Tongue (tissue), 2 donors: ENCODE measurements around the gene TPO. TPM values are rescaled to one million over a fixed set of nuclear protein-coding genes. Genes with fewer than 3 reads are reported as not detected.

Experiments
- DNase-seq: peaks from one replicate; pipeline ENCODE4 v3.0.0-alpha.2; 2015
- total RNA-seq: library from RNA; depleted of rRNA; stranded (reverse); fragments of >200 nt; gene quantifications from one replicate; pipeline ENCODE4 v1.2.3, GENCODE V29; 2014

The TPO gene
- total RNA-seq, 1 donor from 2014 or later = 4.4 TPM

- DNase-seq = no peak
Observed at GRCh38 chr2:1451422-1451821, 38.2 kb downstream of the TPO start.

GRCh38 chr2:1453561-1453960, 40.3 kb downstream of the TPO start:
- DNase-seq = no peak

GRCh38 chr2:1454346-1454745, 41.1 kb downstream of the TPO start:
- no peak for DNase-seq

- DNase-seq = peak; percentile 41
Observed at GRCh38 chr2:1455466-1455865, 42.2 kb downstream of the TPO start.

DNA sequence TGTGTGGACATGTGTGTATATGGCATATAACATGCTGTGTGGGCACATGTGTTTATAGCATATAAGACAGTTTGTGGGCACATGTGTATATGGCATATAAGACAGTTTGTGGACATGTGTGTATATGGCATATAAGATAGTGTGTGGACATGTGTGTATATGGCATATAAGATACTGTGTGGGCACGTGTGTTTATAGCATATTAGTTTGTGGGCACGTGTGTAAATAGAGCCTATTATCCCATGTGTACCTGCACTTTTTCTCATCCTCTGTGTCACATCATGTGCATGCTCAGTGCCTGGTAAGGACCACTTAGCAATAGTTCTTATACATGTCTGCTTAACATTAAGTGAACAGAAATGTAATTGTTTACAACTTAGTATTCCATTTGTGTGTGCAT, 45.2 kb downstream of the TPO start:
- DNase-seq = no peak

DNA sequence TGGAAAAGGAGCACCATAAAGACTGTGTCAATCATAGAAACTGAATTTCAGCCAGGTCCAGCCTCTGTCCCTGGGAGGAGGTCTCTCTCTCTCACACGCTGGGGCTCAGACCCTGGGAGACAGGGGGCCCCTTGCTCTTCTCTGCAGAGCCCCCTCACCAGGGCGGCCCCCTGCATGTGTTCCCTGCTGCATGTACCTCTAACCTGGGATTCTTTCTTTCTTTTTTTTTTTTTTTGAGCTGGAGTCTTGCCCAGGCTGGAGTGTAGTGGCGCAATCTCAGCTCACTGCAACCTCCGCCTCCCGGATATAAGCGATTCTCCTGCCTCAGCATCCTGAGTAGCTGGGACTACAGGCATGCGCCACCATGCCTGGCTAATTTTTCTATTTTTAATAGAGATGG, 46.5 kb downstream of the TPO start:
- DNase-seq = no peak

DNA sequence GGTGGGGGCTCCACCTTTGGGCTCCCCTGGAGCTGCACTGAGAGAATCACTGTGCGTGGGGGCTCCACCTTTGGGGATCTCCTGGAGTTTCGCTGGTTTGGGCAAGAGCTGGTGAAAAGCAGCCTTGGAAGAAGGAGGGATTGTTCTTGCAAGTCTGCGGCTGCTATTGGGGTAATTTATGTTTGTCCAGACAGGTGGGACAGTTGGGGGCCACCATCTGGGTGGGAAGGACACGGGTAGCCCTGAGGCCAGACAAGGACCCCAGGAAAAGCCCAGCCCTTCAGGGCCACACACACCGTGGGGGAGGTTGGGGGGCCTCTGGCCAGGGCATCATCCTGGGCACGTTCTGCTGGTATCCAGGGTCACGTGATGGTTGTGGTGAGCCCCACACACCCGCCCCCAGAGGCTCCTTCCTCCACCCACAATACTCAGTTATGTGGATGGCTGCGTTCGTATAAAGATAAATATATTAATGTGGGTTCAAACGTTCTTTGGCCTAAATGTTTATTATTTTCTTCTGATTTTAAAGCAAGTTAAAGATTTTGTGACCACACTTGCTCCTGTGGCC, 47.7 kb downstream of the TPO start:
- no peak for DNase-seq

DNA sequence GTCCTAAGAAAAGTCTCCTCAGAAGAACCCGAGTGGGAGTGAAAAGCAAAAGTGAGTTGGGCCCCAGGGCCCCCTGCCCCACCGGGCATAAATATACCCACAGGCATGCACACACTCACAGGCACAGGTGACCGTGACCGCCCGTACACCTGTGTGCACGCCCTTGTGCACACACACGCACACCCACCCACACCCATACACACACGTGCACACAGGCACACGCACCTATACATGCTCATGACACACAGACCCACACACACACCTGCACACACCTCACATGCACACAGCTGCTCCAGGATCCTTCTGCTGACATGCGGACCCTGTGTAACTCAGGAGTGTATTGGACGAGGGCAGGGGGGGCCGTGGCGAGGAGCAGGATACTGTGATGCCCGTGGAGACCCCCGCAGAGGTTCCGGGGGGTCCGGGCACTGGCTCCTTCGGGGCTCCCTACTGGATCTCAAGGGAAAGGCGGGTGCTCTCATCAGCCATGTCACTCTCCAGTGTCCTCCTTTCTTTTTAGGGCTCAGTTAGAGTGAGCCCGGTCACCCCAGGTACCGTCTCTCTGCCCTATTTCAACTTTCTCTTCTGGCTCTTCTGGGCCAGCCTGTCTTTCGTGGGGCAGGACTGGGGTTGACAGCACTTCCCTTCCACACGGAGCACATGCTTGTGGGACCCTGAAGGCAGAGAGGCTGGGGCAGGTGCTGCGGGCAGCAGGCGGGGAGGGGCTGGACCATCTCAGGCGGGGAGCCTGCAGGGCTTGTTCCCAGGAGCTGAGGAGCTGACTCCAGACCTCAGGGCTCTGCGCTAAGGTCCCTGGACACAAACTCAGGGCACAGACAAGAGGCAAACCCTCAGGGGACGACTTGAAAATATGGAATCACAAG, 48.5 kb downstream of the TPO start:
- no peak for DNase-seq

GRCh38 chr2:1462994-1463393, 49.7 kb downstream of the TPO start:
- no peak for DNase-seq

- no peak for DNase-seq
Observed at GRCh38 chr2:1472350-1472749, 59.1 kb downstream of the TPO start.

- no peak for DNase-seq
Observed at GRCh38 chr2:1476617-1477195, 63.4 kb downstream of the TPO start.

DNA sequence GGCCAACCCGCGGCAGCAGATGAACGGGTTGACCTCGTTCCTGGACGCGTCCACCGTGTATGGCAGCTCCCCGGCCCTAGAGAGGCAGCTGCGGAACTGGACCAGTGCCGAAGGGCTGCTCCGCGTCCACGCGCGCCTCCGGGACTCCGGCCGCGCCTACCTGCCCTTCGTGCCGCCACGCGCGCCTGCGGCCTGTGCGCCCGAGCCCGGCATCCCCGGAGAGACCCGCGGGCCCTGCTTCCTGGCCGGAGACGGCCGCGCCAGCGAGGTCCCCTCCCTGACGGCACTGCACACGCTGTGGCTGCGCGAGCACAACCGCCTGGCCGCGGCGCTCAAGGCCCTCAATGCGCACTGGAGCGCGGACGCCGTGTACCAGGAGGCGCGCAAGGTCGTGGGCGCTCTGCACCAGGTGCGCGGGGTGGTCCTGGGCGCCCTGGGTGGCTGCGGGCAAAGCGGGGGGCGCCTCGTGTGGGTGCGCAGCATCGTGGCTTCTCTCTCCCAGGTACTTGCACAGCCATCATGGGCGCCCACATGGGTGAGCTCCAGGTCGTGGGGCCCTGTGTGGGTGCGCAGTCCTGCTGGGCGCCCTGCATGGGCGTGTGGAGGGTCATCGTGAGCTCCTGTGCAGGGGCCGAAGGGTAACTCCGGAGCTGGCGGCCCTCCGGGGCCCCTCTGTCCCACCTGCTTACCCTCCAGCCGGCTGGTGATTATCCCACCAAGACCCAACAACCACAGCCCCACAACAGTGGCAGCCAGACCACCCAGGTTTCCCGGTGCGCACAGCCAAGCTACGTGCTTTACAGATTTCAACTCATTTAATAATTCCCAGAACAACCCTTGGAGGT, 64.2 kb downstream of the TPO start:
- DNase-seq = no peak

DNA sequence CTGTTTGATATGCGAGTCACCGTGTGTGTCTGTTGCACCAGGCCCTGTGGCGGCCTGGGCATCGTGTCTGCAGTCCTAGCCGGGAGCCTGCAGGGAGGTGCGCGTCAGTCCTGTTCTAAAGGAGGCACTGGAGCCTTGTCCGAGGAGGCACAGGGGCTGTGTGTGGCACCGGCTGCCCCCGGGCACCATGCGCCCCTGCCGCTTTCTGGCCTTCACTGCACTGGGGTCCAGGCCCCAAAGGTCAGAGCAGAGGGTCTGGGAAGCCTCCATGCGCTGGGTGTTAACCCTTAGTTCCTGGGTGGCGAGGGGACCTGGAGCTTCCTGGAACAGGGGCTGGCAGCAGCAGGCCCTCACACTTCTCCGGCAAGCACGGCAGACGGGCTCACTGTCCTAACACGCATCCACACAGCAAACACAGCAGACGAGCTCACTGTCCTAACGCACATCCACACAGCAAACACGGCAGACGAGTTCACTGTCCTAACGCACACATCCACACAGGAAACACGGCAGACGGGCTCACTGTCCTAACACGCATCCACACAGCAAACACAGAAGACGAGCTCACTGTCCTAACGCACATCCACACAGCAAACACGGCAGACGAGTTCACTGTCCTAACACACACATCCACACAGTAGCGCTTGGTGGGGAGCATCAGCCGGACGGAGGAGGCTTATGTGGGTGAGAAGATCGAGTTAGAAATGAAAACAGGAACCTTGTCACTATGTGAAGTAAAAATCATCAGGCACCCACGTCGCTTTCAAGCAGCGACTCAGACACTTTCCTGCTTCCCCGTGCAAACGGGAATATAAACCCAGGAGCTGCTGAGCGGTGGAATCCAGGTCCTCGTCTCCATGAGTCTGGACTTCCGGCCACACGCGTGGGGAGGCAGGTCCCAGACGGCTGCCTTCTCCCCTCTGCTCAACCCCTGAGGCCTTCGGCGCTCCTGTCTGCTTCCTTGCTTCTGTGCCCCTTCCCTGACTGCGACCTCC, 65.3 kb downstream of the TPO start:
- no peak for DNase-seq

GRCh38 chr2:1479346-1479745, 66.1 kb downstream of the TPO start:
- no peak for DNase-seq

DNA sequence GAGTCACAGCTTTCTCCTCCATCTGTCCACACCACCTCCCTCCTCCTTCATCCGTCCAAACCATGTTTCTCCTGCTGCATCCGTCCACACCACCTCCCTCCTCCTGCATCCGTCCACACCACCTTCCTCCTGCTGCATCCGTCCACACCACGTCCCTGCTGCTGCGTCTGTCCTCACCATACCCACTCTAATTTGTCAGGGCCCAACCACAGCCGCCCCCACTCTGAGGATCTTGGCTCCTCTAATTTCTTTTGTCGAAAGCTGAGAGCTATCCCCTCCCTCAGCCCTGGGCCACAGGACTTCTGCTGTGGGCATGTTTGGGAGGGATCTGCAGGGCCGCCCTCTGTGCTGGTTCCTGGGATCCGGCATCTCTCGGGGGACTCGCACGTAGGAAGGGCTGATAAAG, 67.4 kb downstream of the TPO start:
- no peak for DNase-seq

DNA sequence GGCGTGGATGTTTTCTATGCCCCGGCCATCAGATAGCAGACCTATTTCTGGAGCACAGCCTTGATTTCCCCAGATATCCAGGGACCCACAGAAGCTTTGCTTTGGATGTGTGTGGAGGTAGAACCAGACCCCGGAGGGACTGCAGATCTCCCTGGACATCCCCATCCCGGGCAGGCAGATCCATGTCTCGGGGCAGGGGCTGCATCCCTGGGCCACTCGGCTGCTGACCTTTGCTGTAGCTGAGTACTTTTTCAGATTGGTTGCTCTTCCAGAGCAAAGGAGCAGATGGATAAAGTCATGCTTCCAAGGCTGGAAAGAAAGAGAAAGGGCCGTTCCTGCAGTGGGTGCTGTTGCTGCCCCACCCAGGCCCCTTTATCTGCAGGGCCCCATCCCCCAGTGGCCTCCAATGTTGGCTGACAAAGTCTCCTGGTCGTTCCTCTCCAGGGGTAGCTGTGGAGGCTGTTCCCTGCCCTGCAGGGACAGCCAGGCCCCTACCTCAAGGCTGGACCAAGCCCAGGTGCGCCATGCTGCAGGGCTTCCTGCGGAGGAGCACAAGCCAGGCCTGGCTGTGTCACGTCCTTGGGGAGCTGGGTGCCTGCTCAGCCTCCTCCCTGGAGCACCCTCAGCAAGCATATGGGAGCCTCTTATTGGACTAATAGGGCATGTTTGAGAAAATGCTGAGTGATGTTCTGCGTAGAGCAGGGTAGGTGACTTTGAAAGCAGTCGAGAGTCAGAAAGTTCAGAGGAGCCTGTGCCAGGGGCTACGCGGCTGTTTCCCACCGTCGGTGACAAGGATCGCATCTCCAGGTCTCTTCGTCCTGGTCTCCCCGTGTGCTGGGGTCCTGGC, 68.4 kb downstream of the TPO start:
- DNase-seq = no peak

- DNase-seq = no peak
Observed at GRCh38 chr2:1482253-1482675, 69.0 kb downstream of the TPO start.

- DNase-seq = no peak
Observed at GRCh38 chr2:1482981-1483380, 69.7 kb downstream of the TPO start.

DNA sequence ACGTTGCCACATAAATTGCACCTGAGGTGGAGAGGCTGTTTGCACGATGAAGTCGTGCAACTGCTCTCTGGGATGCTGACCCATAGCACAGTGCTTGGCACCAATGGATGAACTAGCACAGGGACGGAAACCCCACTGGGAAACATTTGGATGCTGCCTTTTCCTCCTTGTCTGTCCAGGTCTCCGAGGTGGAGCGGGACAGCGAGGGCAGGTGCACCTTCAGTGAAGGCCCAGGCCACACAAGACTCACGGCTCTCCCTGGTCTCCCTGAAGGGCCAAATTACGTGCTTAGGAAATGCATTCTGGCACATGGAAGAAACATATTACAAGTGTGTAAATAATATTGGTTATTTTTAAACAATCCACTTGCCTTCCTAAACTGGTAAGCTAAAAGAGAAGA, 70.3 kb downstream of the TPO start:
- DNase-seq = no peak

DNA sequence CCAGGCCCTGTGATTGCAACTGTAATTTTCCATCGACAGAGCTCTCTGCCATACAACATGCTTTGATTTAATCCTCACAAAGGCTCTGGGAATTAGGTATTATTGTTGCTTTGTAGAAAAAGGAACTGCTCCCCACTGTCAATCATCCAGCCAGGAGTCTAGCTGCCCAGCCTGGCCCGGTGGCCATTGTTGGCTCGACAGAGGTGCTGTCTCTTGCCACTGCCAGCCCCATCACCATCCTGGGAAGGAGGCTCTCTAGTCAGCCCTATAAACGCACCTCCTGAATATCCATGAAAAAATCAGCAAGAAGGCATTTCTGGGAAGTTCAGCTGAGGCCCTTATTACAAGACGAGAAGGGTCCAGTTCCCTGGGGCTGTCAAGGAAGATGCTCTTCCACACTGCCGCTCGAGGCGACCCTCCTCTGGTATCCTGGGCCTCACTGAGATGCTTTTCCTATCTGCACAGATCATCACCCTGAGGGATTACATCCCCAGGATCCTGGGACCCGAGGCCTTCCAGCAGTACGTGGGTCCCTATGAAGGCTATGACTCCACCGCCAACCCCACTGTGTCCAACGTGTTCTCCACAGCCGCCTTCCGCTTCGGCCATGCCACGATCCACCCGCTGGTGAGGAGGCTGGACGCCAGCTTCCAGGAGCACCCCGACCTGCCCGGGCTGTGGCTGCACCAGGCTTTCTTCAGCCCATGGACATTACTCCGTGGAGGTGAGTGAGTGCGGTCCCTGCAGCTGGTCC, 71.0 kb downstream of the TPO start:
- DNase-seq = no peak
